Thyroid gland (tissue), 4 donors: Measurements from ENCODE around the gene F3. TPM values are rescaled to one million over a fixed set of nuclear protein-coding genes. Genes with fewer than 3 reads are reported as not detected.

Source experiments
- DNase-seq, 2 donors: peaks; one replicate each; pipeline ENCODE4 v3.0.0-alpha.2; 2019
- H3K27ac ChIP-seq, 3 donors: fragments of 200-600 bp; sonication (generic); 1 replicate in 2 of 3; 2 replicates in 1 of 3; pipeline ENCODE4 v1.5.1; 2016 to 2019; ENCODE audit warnings: mild to moderate bottlenecking in 1 of 3, moderate library complexity in 1 of 3
- H3K27me3 ChIP-seq: fragments of 200-600 bp; sonication (generic); one replicate; pipeline ENCODE4 v1.5.1; 2019
- H3K36me3 ChIP-seq, 2 donors: fragments of 200-600 bp; sonication (generic); one replicate each; pipeline ENCODE4 v1.5.1; 2016 to 2019
- H3K4me1 ChIP-seq, 2 donors: fragments of 200-600 bp; sonication (generic); one replicate each; pipeline ENCODE4 v1.5.1; 2017 to 2019
- H3K4me3 ChIP-seq, 3 donors: fragments of 200-600 bp; sonication (generic); replicated peaks in 1 of 3; 1 replicate in 2 of 3; 2 replicates in 1 of 3; pipeline ENCODE4 v1.5.1; 2016; ENCODE audit warnings: mild to moderate bottlenecking in 1 of 3
- H3K9me3 ChIP-seq: fragments of 200-600 bp; sonication (generic); one replicate; pipeline ENCODE4 v1.5.1; 2017
- POLR2A ChIP-seq, 2 donors: fragments of 450-650 bp; IDR thresholded peaks; one replicate each; pipeline ENCODE4 v1.6.1; 2017; ENCODE audit warnings: antibody characterized with exemption in 2 of 2, mild to moderate bottlenecking in 2 of 2, moderate library complexity in 1 of 2
- WGBS, 2 donors: methylation state at CpG; one replicate each; pipeline ENCODE4 v1.1.5; 2017; 5-methylcytosine and 5-hydroxymethylcytosine counted together
- intact Hi-C: fragments of 100-400 bp; cut with DNase I; formaldehyde crosslinking; loops from one replicate; pipeline ENCODE4 v1.15.1; 2023
- total RNA-seq, 4 donors: library from RNA; depleted of rRNA; stranded (reverse); fragments of >200 nt; gene quantifications; one replicate each; pipeline ENCODE4 v1.2.3, GENCODE V29; 2016
- TF ChIP-seq, protein P1 (sequence below), 6 experiments: fragments of 200-600 bp in 3 of 6; fragments of 450-650 bp in 3 of 6; sonication (generic) in 3 of 6; IDR thresholded peaks; one replicate each; pipeline ENCODE4 v1.5.1; 2016 to 2019; ENCODE audit warnings: antibody characterized with exemption in 6 of 6, mild to moderate bottlenecking in 2 of 6, inconsistent platforms in 1 of 6, moderate library complexity in 1 of 6

The F3 gene
- total RNA-seq, 4 donors from 2014 or later, result 59.4 to 132 (median 99.0) TPM

- Histone ChIP-seq H3K36me3 (peaks cover 10 to 11% of the 10 kb centered on the region in 2 donors), H3K27me3 (no peaks in the 10 kb centered on the region)
These were observed 38.4 kb downstream of the F3 start for GRCh38 chr1:94503153-94503552.

DNA sequence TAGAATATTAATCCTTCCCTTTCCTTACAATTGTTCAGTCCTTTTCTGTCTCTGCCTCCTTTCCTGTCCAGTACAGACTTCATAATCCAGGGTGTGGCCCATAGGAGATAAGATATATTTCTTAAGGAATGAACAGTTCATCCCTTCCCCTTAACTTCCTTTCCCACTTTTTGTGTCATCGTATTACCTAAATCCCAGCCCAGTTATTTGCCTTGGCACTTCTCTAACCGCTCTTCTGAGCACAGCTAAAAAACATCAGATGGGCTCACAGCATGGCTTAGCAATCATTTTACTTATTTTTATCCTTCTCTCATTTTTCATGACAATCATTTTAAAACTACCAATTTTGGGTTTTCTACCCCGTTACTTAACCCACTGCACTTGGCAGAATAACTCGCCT lies 39.6 kb downstream of the F3 start:
- H3K27ac ChIP-seq, result no peak overlapping the region
- no peaks in the 10 kb centered on the region for H3K27me3 ChIP-seq
- DNase-seq, result no peak
- no peak overlapping the region for H3K4me3 ChIP-seq
- H3K36me3 ChIP-seq, result peaks cover 10 to 11% of the 10 kb centered on the region in 2 donors
- intact Hi-C loops, result no loop called here
- 93 to 96% methylated on average over 4 of the region's 4 CpGs for WGBS, 2 donors
- H3K9me3 ChIP-seq, result no peaks in the 10 kb centered on the region
- TF ChIP-seq, protein P1, sequence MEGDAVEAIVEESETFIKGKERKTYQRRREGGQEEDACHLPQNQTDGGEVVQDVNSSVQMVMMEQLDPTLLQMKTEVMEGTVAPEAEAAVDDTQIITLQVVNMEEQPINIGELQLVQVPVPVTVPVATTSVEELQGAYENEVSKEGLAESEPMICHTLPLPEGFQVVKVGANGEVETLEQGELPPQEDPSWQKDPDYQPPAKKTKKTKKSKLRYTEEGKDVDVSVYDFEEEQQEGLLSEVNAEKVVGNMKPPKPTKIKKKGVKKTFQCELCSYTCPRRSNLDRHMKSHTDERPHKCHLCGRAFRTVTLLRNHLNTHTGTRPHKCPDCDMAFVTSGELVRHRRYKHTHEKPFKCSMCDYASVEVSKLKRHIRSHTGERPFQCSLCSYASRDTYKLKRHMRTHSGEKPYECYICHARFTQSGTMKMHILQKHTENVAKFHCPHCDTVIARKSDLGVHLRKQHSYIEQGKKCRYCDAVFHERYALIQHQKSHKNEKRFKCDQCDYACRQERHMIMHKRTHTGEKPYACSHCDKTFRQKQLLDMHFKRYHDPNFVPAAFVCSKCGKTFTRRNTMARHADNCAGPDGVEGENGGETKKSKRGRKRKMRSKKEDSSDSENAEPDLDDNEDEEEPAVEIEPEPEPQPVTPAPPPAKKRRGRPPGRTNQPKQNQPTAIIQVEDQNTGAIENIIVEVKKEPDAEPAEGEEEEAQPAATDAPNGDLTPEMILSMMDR (IDR thresholded peaks at IDR 0.05), result no peak
- no peak for TF ChIP-seq POLR2A (IDR thresholded peaks at IDR 0.05)
- H3K4me1 ChIP-seq, result no peaks in the 10 kb centered on the region

More at GRCh38 chr1:94503153-94503552, 38.4 kb downstream of the F3 start:
- Histone ChIP-seq H3K27ac (no peak overlapping the region), H3K9me3 (no peaks in the 10 kb centered on the region), H3K4me3 (no peak overlapping the region), H3K4me1 (no peaks in the 10 kb centered on the region)
- WGBS, 2 donors, result 90 to 93% methylated on average over 4 of the region's 4 CpGs
- TF ChIP-seq, protein P1 (IDR thresholded peaks at IDR 0.05), result no peak
- no peak for TF ChIP-seq POLR2A (IDR thresholded peaks at IDR 0.05)
- intact Hi-C loops, result no loop called here
- DNase-seq, result no peak

- Histone ChIP-seq H3K4me1 (no peaks in the 10 kb centered on the region), H3K4me3 (no peak overlapping the region), H3K36me3 (peaks cover 10 to 11% of the 10 kb centered on the region in 2 donors), H3K9me3 (no peaks in the 10 kb centered on the region), H3K27me3 (no peaks in the 10 kb centered on the region), H3K27ac (no peak overlapping the region)
- intact Hi-C loops, result no loop called here
- no peak for TF ChIP-seq POLR2A (IDR thresholded peaks at IDR 0.05)
- TF ChIP-seq, protein P1 (IDR thresholded peaks at IDR 0.05), result no peak
- 81 to 86% methylated on average over 2 of the region's 2 CpGs for WGBS, 2 donors
- no peak for DNase-seq
These were observed 40.1 kb downstream of the F3 start for GRCh38 chr1:94501426-94501825.

- Histone ChIP-seq H3K36me3 (peaks cover 10 to 14% of the 10 kb centered on the region in 2 donors), H3K4me1 (no peaks in the 10 kb centered on the region), H3K9me3 (no peaks in the 10 kb centered on the region), H3K27ac (no peak overlapping the region), H3K4me3 (no peak overlapping the region), H3K27me3 (no peaks in the 10 kb centered on the region)
- TF ChIP-seq, protein P1 (IDR thresholded peaks at IDR 0.05), result no peak
- TF ChIP-seq POLR2A (IDR thresholded peaks at IDR 0.05), result no peak
- intact Hi-C loops, result no loop called here
- WGBS, 2 donors, result 84 to 87% methylated on average over 2 of the region's 2 CpGs
- no peak for DNase-seq
These were observed 45.3 kb downstream of the F3 start for GRCh38 chr1:94496076-94496755.

DNA sequence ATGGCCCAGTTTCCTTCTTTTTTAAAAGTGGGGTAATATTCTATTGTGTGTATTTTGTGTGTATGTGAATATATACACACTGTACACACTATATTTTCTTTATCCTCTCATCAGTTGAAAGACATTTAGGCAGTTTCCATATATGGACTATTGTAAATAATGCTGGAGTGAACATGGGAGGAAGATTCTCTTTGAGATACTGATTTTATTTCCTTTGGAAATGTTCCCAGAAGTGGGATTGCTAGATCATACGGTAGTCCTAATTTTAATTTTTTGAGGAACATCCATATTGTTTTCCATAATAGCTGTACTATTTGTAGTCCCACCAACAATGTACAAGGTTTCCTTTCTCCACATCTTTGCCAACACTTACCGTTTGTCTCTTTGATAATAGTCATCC lies 51.0 kb downstream of the F3 start:
- Histone ChIP-seq H3K27me3 (no peaks in the 10 kb centered on the region), H3K4me1 (no peaks in the 10 kb centered on the region), H3K4me3 (no peak overlapping the region), H3K27ac (no peak overlapping the region), H3K9me3 (no peaks in the 10 kb centered on the region), H3K36me3 (peaks cover 0 to 10% of the 10 kb centered on the region in 2 donors)
- intact Hi-C loops, result no loop called here
- no peak for DNase-seq
- TF ChIP-seq, protein P1 (IDR thresholded peaks at IDR 0.05), result no peak
- TF ChIP-seq POLR2A (IDR thresholded peaks at IDR 0.05), result no peak
- 77% methylated on average over 2 of the region's 2 CpGs for WGBS, 2 donors
